ENCODE data around the gene ATXN7L2. TPM values are rescaled to one million over a fixed set of nuclear protein-coding genes. Genes with fewer than 3 reads are reported as not detected.

The ATXN7L2 gene
- total and polyA plus RNA-seq, 10 of the 15 experiments (the other 5 are each of a cell fraction or from before 2014, with no cell fraction given), result 0.27 to 7.4 (median 4.9) TPM

- TF ChIP-seq MLLT1 (IDR thresholded peaks at IDR 0.05) (peak; percentile 96), MYC (IDR thresholded peaks at IDR 0.05; ENCODE audit: insufficient read depth, insufficient read length, insufficient replicate concordance, low read length, severe bottlenecking) (peak; percentile 83), SMC3 (IDR thresholded peaks at IDR 0.05; ENCODE audit: borderline replicate concordance, low read length) (no peak), ATF2 (IDR thresholded peaks at IDR 0.05; ENCODE audit: low read length) (no peak), MTA2 (IDR thresholded peaks at IDR 0.05; ENCODE audit: low read depth) (peak; percentile 56), NRF1 (conservative IDR thresholded peaks at IDR 0.05; ENCODE audit: low read depth, low read length) (peak; percentile 56), NFIC (IDR thresholded peaks at IDR 0.05; ENCODE audit: low read depth, low read length) (no peak), POLR2AphosphoS5 (IDR thresholded peaks at IDR 0.05; ENCODE audit: low read length) (peak; percentile 84), ESRRA (IDR thresholded peaks at IDR 0.05; ENCODE audit: low read length) (peak; percentile 32; the same call in 1 of the 2 replicates), CREB1 (IDR thresholded peaks at IDR 0.05; ENCODE audit: low read depth) (peak; percentile 86), ZZZ3 (IDR thresholded peaks at IDR 0.05; ENCODE audit: control insufficient read depth, insufficient read length, low read depth) (peak; percentile 57), IRF4 (IDR thresholded peaks at IDR 0.05; ENCODE audit: low read depth, low read length) (0 out of 2 replicates have a peak, but pooled peaks have one; percentile 12), JUND (IDR thresholded peaks at IDR 0.05; ENCODE audit: low read depth, low read length) (no peak), TCF12 (IDR thresholded peaks at IDR 0.05; ENCODE audit: low read depth, low read length) (peak; percentile 33; the same call in 1 of the 2 replicates), POLR2AphosphoS2 (IDR thresholded peaks at IDR 0.05; ENCODE audit: low read depth, low read length) (0 out of 2 replicates have a peak, but pooled peaks have one; percentile 60), EP300 (IDR thresholded peaks at IDR 0.05; ENCODE audit: borderline replicate concordance in 1 of 2, control insufficient read depth in 1 of 2, low read depth in 2 of 2, low read length in 2 of 2) (0 out of 4 replicates have a peak, but pooled peaks of 1 of the 2 experiments have one; percentile 0), RELB (IDR thresholded peaks at IDR 0.05; ENCODE audit: low read depth) (peak; percentile 100), ZSCAN29 (IDR thresholded peaks at IDR 0.05) (0 out of 2 replicates have a peak, but pooled peaks have one; percentile 56), ZBED1 (IDR thresholded peaks at IDR 0.05; ENCODE audit: borderline replicate concordance) (0 out of 2 replicates have a peak, but pooled peaks have one; percentile 17), NR2C1 (IDR thresholded peaks at IDR 0.05) (peak; percentile 54; the same call in 1 of the 2 replicates), YY1 (IDR thresholded peaks at IDR 0.05; ENCODE audit: low read depth, low read length) (peak; percentile 98), SP1 (IDR thresholded peaks at IDR 0.05; ENCODE audit: low read depth, low read length) (peak; percentile 96), SIN3A (IDR thresholded peaks at IDR 0.05; ENCODE audit: low read depth, low read length) (peak; percentile 75), PBX3 (IDR thresholded peaks at IDR 0.05; ENCODE audit: insufficient replicate concordance, low read depth, low read length) (no peak), FOXK2 (IDR thresholded peaks at IDR 0.05) (0 out of 2 replicates have a peak, but pooled peaks have one; percentile 40)
Observed at GRCh38 chr1:109483672-109484518, at the start of gene ATXN7L2 (continued).

All from GM12878 (cell line).